Prostate gland (tissue), 2 donors: Measurements from ENCODE around the gene TAF6.

Experiments
- POLR2A ChIP-seq: fragments of 450-650 bp; IDR thresholded peaks from one replicate; pipeline ENCODE4 v1.6.1; 2016; ENCODE audit warnings: antibody characterized with exemption, mild to moderate bottlenecking
- POLR2AphosphoS5 ChIP-seq: sonication (generic); formaldehyde crosslinking; IDR thresholded peaks from one replicate; pipeline ENCODE4 v1.6.1; 2017; ENCODE audit warnings: antibody characterized with exemption
- TF ChIP-seq, protein P1 (sequence below), 4 experiments: fragments of 200-600 bp in 2 of 4; fragments of 450-650 bp in 2 of 4; sonication (generic) in 2 of 4; IDR thresholded peaks; 1 replicate in 3 of 4; 2 replicates in 1 of 4; pipeline ENCODE4 v1.5.1; 2016 to 2019; ENCODE audit warnings: antibody characterized with exemption in 4 of 4, mild to moderate bottlenecking in 2 of 4, moderate library complexity in 2 of 4

DNA sequence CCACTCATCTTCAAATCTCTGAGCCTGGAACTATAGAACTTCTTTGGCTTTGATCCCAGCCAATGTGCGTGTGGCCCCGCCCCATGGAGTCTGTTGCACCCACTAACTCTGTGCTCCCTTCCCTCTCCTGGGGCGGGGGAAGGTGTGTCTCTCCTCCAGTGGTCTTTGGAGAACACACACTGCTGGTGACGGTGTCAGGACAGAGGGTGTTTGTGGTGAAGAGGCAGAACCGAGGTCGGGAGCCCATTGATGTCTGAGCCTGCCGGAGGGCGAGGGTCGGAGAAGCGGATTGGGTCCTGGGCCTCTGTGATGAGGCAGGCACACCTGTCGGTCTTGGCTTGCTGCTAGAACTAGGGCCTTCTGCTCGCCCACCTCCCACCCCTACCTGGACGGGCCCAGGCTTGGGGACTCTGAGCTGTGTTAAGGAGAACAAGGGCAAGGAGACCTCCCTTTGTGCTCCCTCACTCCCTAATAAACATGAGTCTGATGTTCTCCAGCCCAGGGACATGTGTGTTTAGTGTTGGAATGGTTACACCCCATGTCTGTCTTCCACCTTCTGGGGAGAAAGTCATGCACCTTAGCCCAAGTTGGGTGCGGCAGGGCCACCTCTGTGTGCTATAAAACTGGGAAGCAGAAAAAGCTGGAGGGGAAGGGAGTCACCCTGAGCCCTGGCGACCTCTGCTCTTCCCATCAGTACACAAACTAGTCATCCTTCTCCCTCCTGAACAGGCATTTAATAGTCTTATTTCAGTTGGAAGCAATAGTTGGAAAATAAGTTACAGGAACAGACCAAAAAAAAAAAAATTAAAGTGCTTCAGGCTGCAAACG lies 34.8 kb upstream of the TAF6 start:
- TF ChIP-seq, protein P1, sequence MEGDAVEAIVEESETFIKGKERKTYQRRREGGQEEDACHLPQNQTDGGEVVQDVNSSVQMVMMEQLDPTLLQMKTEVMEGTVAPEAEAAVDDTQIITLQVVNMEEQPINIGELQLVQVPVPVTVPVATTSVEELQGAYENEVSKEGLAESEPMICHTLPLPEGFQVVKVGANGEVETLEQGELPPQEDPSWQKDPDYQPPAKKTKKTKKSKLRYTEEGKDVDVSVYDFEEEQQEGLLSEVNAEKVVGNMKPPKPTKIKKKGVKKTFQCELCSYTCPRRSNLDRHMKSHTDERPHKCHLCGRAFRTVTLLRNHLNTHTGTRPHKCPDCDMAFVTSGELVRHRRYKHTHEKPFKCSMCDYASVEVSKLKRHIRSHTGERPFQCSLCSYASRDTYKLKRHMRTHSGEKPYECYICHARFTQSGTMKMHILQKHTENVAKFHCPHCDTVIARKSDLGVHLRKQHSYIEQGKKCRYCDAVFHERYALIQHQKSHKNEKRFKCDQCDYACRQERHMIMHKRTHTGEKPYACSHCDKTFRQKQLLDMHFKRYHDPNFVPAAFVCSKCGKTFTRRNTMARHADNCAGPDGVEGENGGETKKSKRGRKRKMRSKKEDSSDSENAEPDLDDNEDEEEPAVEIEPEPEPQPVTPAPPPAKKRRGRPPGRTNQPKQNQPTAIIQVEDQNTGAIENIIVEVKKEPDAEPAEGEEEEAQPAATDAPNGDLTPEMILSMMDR (IDR thresholded peaks at IDR 0.05): no peak
- TF ChIP-seq POLR2AphosphoS5: no peak
- TF ChIP-seq POLR2A: no peak
